GM12864 (cell line): ENCODE measurements around the gene CDC73.
A peak's percentile ranks its signal among the peaks of the same experiment; 100 is the strongest.

Experiments
- DNase-seq: peaks from one replicate; pipeline ENCODE4 v3.0.0-alpha.2; 2011; ENCODE audit warnings: low read depth
- H3K4me3 ChIP-seq: 2 replicates; pipeline ENCODE4 v1.5.1; 2011; ENCODE audit warnings: mild to moderate bottlenecking, low read depth, low read length, control low read depth
- CTCF ChIP-seq: IDR thresholded peaks from 2 replicates; pipeline ENCODE4 v1.5.1; 2011; ENCODE audit warnings: low read depth, mild to moderate bottlenecking, moderate library complexity, low read length, control low read depth, inconsistent platforms; ENCODE audit errors: missing control alignments

CDC73 gene

DNA sequence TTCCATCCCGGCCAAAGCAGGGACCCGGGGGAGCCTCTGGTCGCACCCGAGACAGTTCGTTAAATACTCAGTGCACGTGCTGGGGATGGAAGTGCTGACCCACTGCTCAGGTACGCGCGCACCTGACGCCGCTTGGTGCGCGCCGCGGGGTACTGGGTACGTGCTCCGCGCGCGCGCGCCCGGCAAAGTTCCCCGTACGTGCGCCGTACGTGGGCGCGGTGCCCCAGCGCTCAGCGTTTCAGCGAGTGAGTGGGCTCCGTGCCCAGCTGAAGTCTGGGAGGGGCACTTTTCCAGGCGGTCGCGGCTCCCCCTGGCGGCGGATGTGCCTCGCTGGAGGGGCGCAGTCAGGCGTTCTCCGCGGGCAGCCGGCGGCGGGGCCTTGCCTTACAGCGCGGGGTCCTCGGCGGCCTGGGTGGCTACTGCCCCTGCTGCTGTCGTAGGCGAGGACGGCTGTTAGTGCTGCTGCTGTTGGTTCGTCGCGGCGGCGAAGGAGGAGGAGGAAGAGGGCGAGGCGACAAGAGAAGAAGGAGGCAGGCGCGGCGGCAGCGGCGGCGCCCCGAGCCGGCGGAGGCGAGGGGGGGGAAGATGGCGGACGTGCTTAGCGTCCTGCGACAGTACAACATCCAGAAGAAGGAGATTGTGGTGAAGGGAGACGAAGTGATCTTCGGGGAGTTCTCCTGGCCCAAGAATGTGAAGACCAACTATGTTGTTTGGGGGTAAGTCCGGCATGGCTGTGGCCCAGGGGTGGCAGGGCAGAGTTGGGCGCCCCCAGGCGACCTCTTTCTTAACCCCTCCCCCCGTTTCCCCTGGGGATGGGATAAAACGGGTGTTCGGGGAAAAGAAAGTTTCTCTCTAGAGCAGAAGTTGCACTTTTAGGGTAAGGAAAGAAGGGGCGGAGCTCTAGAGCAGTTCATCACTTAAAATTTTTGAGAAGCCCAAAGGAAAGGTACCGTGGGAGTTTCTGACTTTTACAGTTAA, at the start of gene CDC73:
TSS of gene CDC73 (plus strand) at position 416 of the 978 bp plus-strand sequence. CDS start at position 586, 170 bp downstream.
- TF ChIP-seq CTCF = peak; percentile 83
- H3K4me3 ChIP-seq = peak within 1 kb of the TSS; percentile 97
- DNase-seq = peak; percentile 89

DNA sequence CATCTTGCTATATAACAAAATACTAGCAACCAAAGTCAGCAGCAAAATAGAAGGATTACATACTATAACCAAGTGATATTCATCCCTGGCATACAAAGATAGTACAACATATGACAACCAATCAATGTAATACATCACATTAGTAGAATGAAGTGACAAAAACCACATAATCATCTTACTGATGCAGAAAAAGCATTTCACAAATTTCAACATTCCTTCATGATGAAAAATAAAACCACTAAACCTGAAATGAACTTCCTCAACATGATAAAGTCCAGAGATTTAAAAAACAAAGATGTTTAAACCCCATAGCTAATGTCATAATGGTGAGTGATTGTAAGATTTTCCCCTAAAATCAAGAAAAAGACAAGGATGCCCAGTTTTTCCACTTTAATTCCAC, 43.8 kb upstream of the CDC73 start:
- no peak for DNase-seq
- no peak overlapping the region for H3K4me3 ChIP-seq
- TF ChIP-seq CTCF = no peak

GRCh38 chr1:193079187-193079586, 42.6 kb upstream of the CDC73 start:
- DNase-seq = no peak
- H3K4me3 ChIP-seq = no peak overlapping the region
- no peak for TF ChIP-seq CTCF

DNA sequence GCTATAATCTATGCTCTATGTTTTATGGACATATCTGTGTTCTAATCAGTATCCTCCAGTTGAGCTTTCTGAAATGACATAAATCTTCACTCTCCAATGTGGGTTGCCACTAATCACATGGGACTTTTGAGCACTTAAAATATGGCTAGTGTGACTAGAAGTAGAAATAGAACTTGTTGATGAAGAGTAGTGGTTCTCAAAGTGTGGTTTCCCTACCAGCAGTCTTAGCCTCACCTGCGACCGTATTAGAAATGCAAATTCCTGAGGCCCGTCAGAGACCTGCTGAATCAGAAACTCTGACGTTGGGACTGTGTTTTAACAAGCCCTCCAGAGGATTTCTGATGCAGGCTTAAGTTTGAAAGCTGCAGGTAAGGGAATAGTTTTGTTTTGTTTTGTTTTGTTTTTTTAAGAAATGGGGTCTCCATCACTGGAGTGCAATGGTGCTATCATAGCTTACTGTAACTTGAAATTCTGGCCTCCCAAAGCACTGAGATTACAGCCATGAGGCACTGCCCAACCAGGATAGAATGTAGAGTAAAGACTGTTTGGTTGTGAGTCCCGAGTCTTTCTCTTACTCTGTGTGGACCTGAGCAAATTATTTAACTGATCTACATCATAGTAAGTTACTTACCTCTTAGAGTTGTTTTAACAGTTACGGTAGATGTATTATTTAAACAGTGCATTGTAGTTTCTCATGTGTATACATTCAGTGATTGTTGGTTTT, 38.3 kb upstream of the CDC73 start:
- peak; percentile 56 for DNase-seq
- H3K4me3 ChIP-seq = no peak overlapping the region; the same call in 1 of the 2 replicates
- TF ChIP-seq CTCF = no peak

DNA sequence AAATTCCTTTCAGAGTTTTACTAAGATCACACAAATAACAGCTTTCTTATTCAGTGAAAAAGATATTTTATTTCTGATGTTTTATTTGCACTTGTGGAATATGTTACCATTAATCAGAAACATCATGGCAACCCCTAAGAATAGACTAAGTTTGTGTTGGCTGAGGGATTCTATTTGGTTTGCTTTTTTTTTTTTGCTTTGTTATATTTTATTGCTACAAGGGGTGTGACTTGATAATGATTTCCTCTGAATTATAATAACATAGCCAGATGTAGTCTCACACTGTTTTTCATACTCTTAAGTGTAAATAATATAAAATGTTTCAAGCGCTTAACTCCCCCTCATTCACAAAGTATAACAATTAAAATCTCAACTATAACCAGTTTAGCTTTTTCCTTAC, 36.6 kb upstream of the CDC73 start:
- no peak overlapping the region for H3K4me3 ChIP-seq
- TF ChIP-seq CTCF = no peak
- DNase-seq = no peak

GRCh38 chr1:193086342-193086741, 35.5 kb upstream of the CDC73 start:
- no peak for TF ChIP-seq CTCF
- no peak overlapping the region for H3K4me3 ChIP-seq
- DNase-seq = no peak
